ENCODE measurements around the gene SIGLEC9. TPM values are rescaled to one million over a fixed set of nuclear protein-coding genes. Genes with fewer than 3 reads are reported as not detected.
A peak's percentile ranks its signal among the peaks of the same experiment; 100 is the strongest.

SIGLEC9 gene
- total and polyA plus RNA-seq, 2 of the 8 experiments (the other 6 are each of a cell fraction or from before 2014, with no cell fraction given), result not detected

DNA sequence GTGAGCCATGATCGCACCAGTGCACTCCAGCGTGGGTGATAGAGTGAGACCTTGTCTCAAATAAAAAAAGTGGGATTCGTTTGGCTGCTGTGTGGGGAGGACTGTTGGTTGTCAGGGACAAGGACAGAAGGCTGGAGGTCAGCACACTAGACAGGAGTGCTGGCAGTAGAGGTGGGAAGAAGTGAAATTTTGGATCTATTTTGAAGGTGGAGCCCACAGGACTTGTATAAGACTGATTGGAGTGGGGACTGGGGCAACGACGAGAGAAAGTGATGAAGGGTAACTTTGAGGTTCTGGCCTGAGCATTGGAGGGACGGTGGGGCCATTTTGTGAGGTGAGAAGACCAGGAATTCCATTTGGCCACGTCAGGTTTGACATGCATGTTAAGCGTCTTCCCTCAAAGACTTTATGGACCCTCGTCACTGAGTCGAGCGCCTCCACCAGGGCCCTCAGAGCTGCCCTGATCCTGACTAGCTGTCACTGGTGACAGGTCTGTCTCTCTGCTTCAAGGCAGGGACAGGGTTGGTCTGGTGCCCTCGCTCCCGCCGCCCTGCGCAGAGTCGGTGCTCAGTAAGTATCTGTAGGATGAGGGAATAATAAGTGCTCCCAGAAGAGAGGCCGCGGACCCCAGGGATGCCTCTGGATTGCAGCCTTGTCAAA is 17.2 kb upstream of the SIGLEC9 start:
- no peaks in the 10 kb centered on the region for H3K9me3 ChIP-seq (ENCODE audit: insufficient read depth in 2 of 2, low read depth in 1 of 2, low read length in 1 of 2)
- no peak overlapping the region for H4K8ac ChIP-seq (ENCODE audit: extremely low read depth, insufficient read depth, low read length)
- H3K23me2 ChIP-seq (ENCODE audit: low read depth, low read length), result peaks cover 11% of the 10 kb centered on the region
- no peak overlapping the region for H3K56ac ChIP-seq (replicated peaks; ENCODE audit: insufficient read length, low read depth, low read length)
- CTCF ChIA-PET (ENCODE audit: partially characterized antibody), result interaction anchor here (1.0 kb wide), 1 partner anchor 11 kb away, joined by 3 read pairs; no protein-coding TSS in a partner anchor
- H2AFZ ChIP-seq (ENCODE audit: low read length), result no peak overlapping the region
- TF ChIP-seq SIN3A (conservative IDR thresholded peaks at IDR 0.05 in 1 of 2, IDR thresholded peaks at IDR 0.05 in 1 of 2; ENCODE audit: low read depth in 1 of 2, low read length in 2 of 2) (0 out of 4 replicates have a peak, but pooled peaks of 1 of the 2 experiments have one; percentile 24), SAP30 (IDR thresholded peaks at IDR 0.05; ENCODE audit: insufficient read depth, insufficient replicate concordance, low read length) (peak; percentile 90), CEBPB (IDR thresholded peaks at IDR 0.05; ENCODE audit: low read depth, low read length) (no peak)
- 33% methylated on average over 18 of the region's 18 CpGs; no CpG with 5 or more reads in 1 of the 2 experiments for WGBS, 2 experiments (ENCODE audit: extremely low coverage in 1 of 2, insufficient coverage in 1 of 2, insufficient read length in 1 of 2, insufficient replicate concordance in 2 of 2, low coverage in 1 of 2, low lambda C conversion rate in 2 of 2, missing lambda C conversion rate in 1 of 2)
- H3K14ac ChIP-seq (ENCODE audit: insufficient read length), result no peak overlapping the region
- H4K91ac ChIP-seq (replicated peaks; ENCODE audit: insufficient read length, low read length), result no peak overlapping the region
- FAIRE-seq (no peak), DNase-seq (ENCODE audit: low read depth in 1 of 2, low spot score in 2 of 2) (no peak)
- H3K9ac ChIP-seq (replicated peaks in 1 of 4; ENCODE audit: extremely low read depth in 1 of 4, low read depth in 3 of 4, low read length in 3 of 4), result peak overlapping the region in 1 of 4 experiments; percentile 28; a peak in 2 of 7 replicates
- no peaks in the 10 kb centered on the region for H3K79me2 ChIP-seq (ENCODE audit: control insufficient read depth in 1 of 2, insufficient read depth in 2 of 2, low read length in 2 of 2)
- H2AK5ac ChIP-seq (ENCODE audit: low read depth, low read length), result no peak overlapping the region
- peaks cover 0 to 8% (median 0%) of the 10 kb centered on the region in 4 experiments; a peak in 3 of 7 replicates for H3K27me3 ChIP-seq (replicated peaks in 1 of 4; ENCODE audit: control insufficient read depth in 3 of 4, extremely low read depth in 1 of 4, insufficient read depth in 3 of 4, low read length in 3 of 4)
- no peak overlapping the region for H3K23ac ChIP-seq (ENCODE audit: insufficient read length)
- H3K27ac ChIP-seq (ENCODE audit: low read depth, low read length), result no peak overlapping the region
- H4K5ac ChIP-seq (ENCODE audit: insufficient read length, low read depth, low read length), result no peak overlapping the region
- no peak overlapping the region for H3K4ac ChIP-seq (replicated peaks; ENCODE audit: insufficient read length, low read depth, low read length)
- peaks cover 4% of the 10 kb centered on the region for H3K79me1 ChIP-seq (ENCODE audit: low read depth, low read length)
- no peak overlapping the region for H3K18ac ChIP-seq (ENCODE audit: extremely low read depth, low read length)
- H2BK15ac ChIP-seq (ENCODE audit: low read length), result no peak overlapping the region
- H2BK20ac ChIP-seq (ENCODE audit: low read length), result no peak overlapping the region
- peak overlapping the region; percentile 69 to 92 (median 81) for H3K4me3 ChIP-seq (ENCODE audit: extremely low read depth in 1 of 4, insufficient read depth in 2 of 4, low read depth in 3 of 4, low read length in 4 of 4)
- H2BK5ac ChIP-seq (ENCODE audit: low read depth, low read length), result no peak overlapping the region
- H2BK12ac ChIP-seq (ENCODE audit: low read depth, low read length), result no peak overlapping the region
- H2BK120ac ChIP-seq (replicated peaks; ENCODE audit: low read depth, low read length), result no peak overlapping the region
- H3K4me2 ChIP-seq (ENCODE audit: insufficient read depth in 1 of 2, low read depth in 2 of 2, low read length in 2 of 2), result peak overlapping the region; percentile 88 to 89
- H3K36me3 ChIP-seq (ENCODE audit: control insufficient read depth in 2 of 4, insufficient read depth in 4 of 4, low read length in 3 of 4), result peaks cover 0 to 7% (median 1%) of the 10 kb centered on the region in 4 experiments; a peak in 4 of 8 replicates
- peaks cover 2 to 6% of the 10 kb centered on the region in 2 experiments for H4K20me1 ChIP-seq (replicated peaks in 1 of 2; ENCODE audit: control insufficient read depth in 1 of 2, insufficient read depth in 2 of 2, low read length in 2 of 2)
- peaks cover 0 to 6% (median 0%) of the 10 kb centered on the region in 4 experiments; a peak in 3 of 7 replicates for H3K4me1 ChIP-seq (replicated peaks in 1 of 4; ENCODE audit: control insufficient read depth in 3 of 4, insufficient read depth in 4 of 4, low read length in 3 of 4)
- POLR2A ChIA-PET (ENCODE audit: partially characterized antibody), result interaction anchor here (0.7 kb wide), 1 partner anchor 312 kb away, joined by 3 read pairs; no protein-coding TSS in a partner anchor

All from H1 (cell line).